ENCODE measurements around the gene EEA1. TPM values are rescaled to one million over a fixed set of nuclear protein-coding genes. Genes with fewer than 3 reads are reported as not detected.
A peak's percentile ranks its signal among the peaks of the same experiment; 100 is the strongest.

Gene EEA1
- total and polyA plus RNA-seq, 10 of the 15 experiments (the other 5 are each of a cell fraction or from before 2014, with no cell fraction given): 5.5 to 40.3 (median 13.5) TPM

- TF ChIP-seq HSF1 (IDR thresholded peaks at IDR 0.05; ENCODE audit: low read depth, low read length) (no peak), MEF2B (IDR thresholded peaks at IDR 0.05; ENCODE audit: partially characterized antibody, poor library complexity, severe bottlenecking) (peak; percentile 81), SIN3A (IDR thresholded peaks at IDR 0.05; ENCODE audit: low read depth, low read length) (no peak), ZBTB33 (IDR thresholded peaks at IDR 0.05) (no peak), SMC3 (IDR thresholded peaks at IDR 0.05; ENCODE audit: borderline replicate concordance, low read length) (no peak), CEBPB (IDR thresholded peaks at IDR 0.05; ENCODE audit: borderline replicate concordance in 1 of 2, low read depth in 2 of 2, low read length in 2 of 2) (no peak), MYC (IDR thresholded peaks at IDR 0.05; ENCODE audit: insufficient read depth, insufficient read length, insufficient replicate concordance, low read length, severe bottlenecking) (no peak), TBL1XR1 (IDR thresholded peaks at IDR 0.05; ENCODE audit: low read depth, low read length) (no peak), CHD1 (IDR thresholded peaks at IDR 0.05; ENCODE audit: low read depth, low read length) (no peak), CTCF (IDR thresholded peaks at IDR 0.05 in 2 of 3, conservative IDR thresholded peaks at IDR 0.05 in 1 of 3; ENCODE audit: control insufficient read depth in 2 of 3, extremely low read depth in 1 of 3, insufficient read depth in 1 of 3, low read depth in 3 of 3, low read length in 3 of 3) (no peak), ELK1 (IDR thresholded peaks at IDR 0.05; ENCODE audit: low read depth, low read length) (no peak), SMAD1 (IDR thresholded peaks at IDR 0.05; ENCODE audit: low read depth, partially characterized antibody) (no peak), JUND (IDR thresholded peaks at IDR 0.05; ENCODE audit: low read depth, low read length) (no peak), TCF7 (IDR thresholded peaks at IDR 0.05; ENCODE audit: borderline replicate concordance) (peak; percentile 31; the same call in 1 of the 2 replicates), POLR2AphosphoS2 (IDR thresholded peaks at IDR 0.05; ENCODE audit: low read depth, low read length) (no peak), KDM1A (IDR thresholded peaks at IDR 0.05; ENCODE audit: borderline replicate concordance) (no peak), FOXK2 (IDR thresholded peaks at IDR 0.05) (no peak), PAX8 (IDR thresholded peaks at IDR 0.05) (no peak), NBN (IDR thresholded peaks at IDR 0.05) (no peak), STAT3 (IDR thresholded peaks at IDR 0.05; ENCODE audit: low read depth, low read length) (no peak), ATF2 (IDR thresholded peaks at IDR 0.05; ENCODE audit: low read length) (peak; percentile 36; the same call in 1 of the 2 replicates), NR2F1 (conservative IDR thresholded peaks at IDR 0.05) (peak; percentile 74), ZNF622 (IDR thresholded peaks at IDR 0.05) (no peak)
These were observed 159.8 kb downstream of the EEA1 start (continued) for GRCh38 chr12:92769124-92769901.
